OCI-LY1 (cell line): ENCODE measurements around the gene PDE11A.

Experiments
- H2AFZ ChIP-seq: fragments of 200-600 bp; sonication (generic), shearing (Covaris generic); 2 replicates; pipeline ENCODE4 v1.6.0; 2014; ENCODE audit warnings: antibody characterized with exemption, mild to moderate bottlenecking, low read length
- H3F3A ChIP-seq: fragments of 200-600 bp; sonication (generic), shearing (Covaris generic); 2 replicates; pipeline ENCODE4 v1.6.0; 2014; ENCODE audit warnings: mild to moderate bottlenecking, antibody characterized with exemption, low read length, moderate library complexity; ENCODE audit not compliant: insufficient read depth
- H3K27ac ChIP-seq: fragments of 200-600 bp; sonication (generic); 2 replicates; pipeline ENCODE4 v1.5.1; 2014; ENCODE audit warnings: low read length, mixed run types, mild to moderate bottlenecking, low read depth; ENCODE audit not compliant: poor library complexity, severe bottlenecking
- H3K27me3 ChIP-seq: fragments of 200-600 bp; sonication (generic); 2 replicates; pipeline ENCODE4 v1.6.0; 2014; ENCODE audit warnings: antibody characterized with exemption, mild to moderate bottlenecking, low read length, moderate library complexity; ENCODE audit not compliant: insufficient read depth
- H3K36me3 ChIP-seq: fragments of 200-600 bp; sonication (generic); 2 replicates; pipeline ENCODE4 v1.6.1; 2014; ENCODE audit warnings: mild to moderate bottlenecking, antibody characterized with exemption, low read length, moderate library complexity, mixed read lengths; ENCODE audit not compliant: insufficient read depth
- H3K4me1 ChIP-seq: fragments of 200-600 bp; sonication (generic); 2 replicates; pipeline ENCODE4 v1.5.1; 2014; ENCODE audit warnings: mild to moderate bottlenecking, low read length, moderate library complexity; ENCODE audit not compliant: insufficient read depth, severe bottlenecking
- H3K4me2 ChIP-seq: fragments of 200-600 bp; sonication (generic), shearing (Covaris generic); 2 replicates; pipeline ENCODE4 v1.6.1; 2014; ENCODE audit warnings: low read length
- H3K4me3 ChIP-seq: fragments of 200-600 bp; sonication (generic); 2 replicates; pipeline ENCODE4 v1.5.1; 2014; ENCODE audit warnings: low read length, low read depth, mild to moderate bottlenecking, mixed read lengths; ENCODE audit not compliant: poor library complexity, severe bottlenecking
- H3K79me2 ChIP-seq: fragments of 200-600 bp; shearing (Covaris generic); 2 replicates; pipeline ENCODE4 v1.6.1; 2016; ENCODE audit warnings: mixed run types, low read length, mixed read lengths; ENCODE audit not compliant: insufficient read depth
- H3K9ac ChIP-seq: fragments of 200-600 bp; sonication (generic), shearing (Covaris generic); 2 replicates; pipeline ENCODE4 v1.6.1; 2014; ENCODE audit warnings: mild to moderate bottlenecking, low read length, mixed read lengths
- H3K9me2 ChIP-seq: fragments of 200-600 bp; sonication (generic), shearing (Covaris generic); 2 replicates; pipeline ENCODE4 v1.6.1; 2014; ENCODE audit warnings: low read depth, mild to moderate bottlenecking, low read length, mixed read lengths
- H3K9me3 ChIP-seq: fragments of 200-600 bp; shearing (Covaris generic); 2 replicates; pipeline ENCODE4 v1.6.1; 2014; ENCODE audit warnings: low read length, mixed read lengths
- H4K20me1 ChIP-seq: fragments of 200-600 bp; sonication (generic), shearing (Covaris generic); 2 replicates; pipeline ENCODE4 v1.6.0; 2016; ENCODE audit warnings: mild to moderate bottlenecking, low read length; ENCODE audit not compliant: insufficient read depth
- EZH2 ChIP-seq: fragments of 200-600 bp; sonication (generic), shearing (Covaris generic); IDR thresholded peaks from 2 replicates; pipeline ENCODE4 v1.8.0; 2017; ENCODE audit warnings: borderline replicate concordance, mixed run types, mild to moderate bottlenecking, antibody characterized with exemption, low read length, moderate library complexity, mixed read lengths
- TF ChIP-seq, protein P1 (sequence below): fragments of 200-600 bp; sonication (generic), shearing (Covaris generic); IDR thresholded peaks from 2 replicates; pipeline ENCODE4 v1.5.1; 2017; ENCODE audit warnings: mild to moderate bottlenecking, antibody characterized with exemption, low read length, moderate library complexity, mixed read lengths

Gene PDE11A

DNA sequence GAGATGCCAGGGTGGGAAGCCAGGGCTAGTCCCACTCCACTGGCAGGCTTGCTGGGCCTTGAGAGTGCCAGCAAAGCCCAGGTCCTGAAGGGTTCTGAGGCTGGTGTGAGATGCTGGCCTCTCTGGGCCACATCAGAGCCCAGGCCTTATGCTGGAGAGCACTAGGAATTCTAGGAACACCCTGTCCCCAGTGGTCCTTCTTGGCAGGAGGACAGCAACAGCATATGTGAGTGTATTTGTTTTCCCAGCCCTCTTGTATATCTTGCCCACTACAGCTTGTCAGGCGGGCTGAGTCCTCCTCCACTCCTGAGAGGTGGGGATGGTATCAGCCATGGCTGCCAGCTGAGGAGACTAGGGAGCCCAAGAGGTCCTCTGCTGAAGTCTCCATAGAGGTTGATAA, 327.0 kb downstream of the PDE11A start:
- H4K20me1 ChIP-seq = no peaks in the 10 kb centered on the region
- H3K79me2 ChIP-seq = no peaks in the 10 kb centered on the region
- H3K9me2 ChIP-seq = no peaks in the 10 kb centered on the region
- H3F3A ChIP-seq = no peaks in the 10 kb centered on the region
- no peaks in the 10 kb centered on the region for H3K36me3 ChIP-seq
- H2AFZ ChIP-seq = no peak overlapping the region
- no peaks in the 10 kb centered on the region for H3K9me3 ChIP-seq
- H3K4me1 ChIP-seq = no peaks in the 10 kb centered on the region
- H3K27ac ChIP-seq = no peak overlapping the region
- H3K4me2 ChIP-seq = no peak overlapping the region
- no peak overlapping the region for H3K4me3 ChIP-seq
- H3K27me3 ChIP-seq = peaks cover 4% of the 10 kb centered on the region; the same call in 1 of the 2 replicates
- H3K9ac ChIP-seq = no peak overlapping the region
- TF ChIP-seq EZH2 = no peak
- TF ChIP-seq, protein P1, sequence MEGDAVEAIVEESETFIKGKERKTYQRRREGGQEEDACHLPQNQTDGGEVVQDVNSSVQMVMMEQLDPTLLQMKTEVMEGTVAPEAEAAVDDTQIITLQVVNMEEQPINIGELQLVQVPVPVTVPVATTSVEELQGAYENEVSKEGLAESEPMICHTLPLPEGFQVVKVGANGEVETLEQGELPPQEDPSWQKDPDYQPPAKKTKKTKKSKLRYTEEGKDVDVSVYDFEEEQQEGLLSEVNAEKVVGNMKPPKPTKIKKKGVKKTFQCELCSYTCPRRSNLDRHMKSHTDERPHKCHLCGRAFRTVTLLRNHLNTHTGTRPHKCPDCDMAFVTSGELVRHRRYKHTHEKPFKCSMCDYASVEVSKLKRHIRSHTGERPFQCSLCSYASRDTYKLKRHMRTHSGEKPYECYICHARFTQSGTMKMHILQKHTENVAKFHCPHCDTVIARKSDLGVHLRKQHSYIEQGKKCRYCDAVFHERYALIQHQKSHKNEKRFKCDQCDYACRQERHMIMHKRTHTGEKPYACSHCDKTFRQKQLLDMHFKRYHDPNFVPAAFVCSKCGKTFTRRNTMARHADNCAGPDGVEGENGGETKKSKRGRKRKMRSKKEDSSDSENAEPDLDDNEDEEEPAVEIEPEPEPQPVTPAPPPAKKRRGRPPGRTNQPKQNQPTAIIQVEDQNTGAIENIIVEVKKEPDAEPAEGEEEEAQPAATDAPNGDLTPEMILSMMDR = no peak

DNA sequence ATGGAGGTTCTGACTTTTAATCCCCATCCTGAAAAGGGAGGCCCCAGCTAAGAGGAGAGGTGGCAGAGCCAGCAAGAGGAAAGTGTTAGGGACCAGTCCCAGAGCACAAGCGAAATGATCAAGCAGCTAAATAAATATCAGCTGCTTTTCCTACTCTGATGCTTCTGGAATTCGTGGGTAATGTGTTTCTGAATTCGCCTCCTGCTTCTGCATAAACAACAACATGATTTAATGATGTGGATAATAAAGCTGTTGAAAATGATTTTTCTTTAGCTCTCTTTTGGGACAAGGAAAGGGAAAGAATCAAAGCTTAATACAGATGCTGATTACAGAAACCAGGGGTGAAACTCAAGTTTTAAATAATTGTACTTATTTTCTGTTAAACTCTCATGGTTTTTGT, 329.7 kb downstream of the PDE11A start:
- peaks cover 9% of the 10 kb centered on the region; the same call in 1 of the 2 replicates for H3K27me3 ChIP-seq
- H3K9me3 ChIP-seq = no peaks in the 10 kb centered on the region
- H3K4me1 ChIP-seq = no peaks in the 10 kb centered on the region
- no peak overlapping the region for H3K9ac ChIP-seq
- H3K9me2 ChIP-seq = no peaks in the 10 kb centered on the region
- H3K79me2 ChIP-seq = no peaks in the 10 kb centered on the region
- no peaks in the 10 kb centered on the region for H3F3A ChIP-seq
- H3K4me3 ChIP-seq = no peak overlapping the region
- no peaks in the 10 kb centered on the region for H3K36me3 ChIP-seq
- no peak overlapping the region for H2AFZ ChIP-seq
- TF ChIP-seq EZH2 = no peak
- H3K4me2 ChIP-seq = no peak overlapping the region
- H3K27ac ChIP-seq = no peak overlapping the region
- H4K20me1 ChIP-seq = no peaks in the 10 kb centered on the region

DNA sequence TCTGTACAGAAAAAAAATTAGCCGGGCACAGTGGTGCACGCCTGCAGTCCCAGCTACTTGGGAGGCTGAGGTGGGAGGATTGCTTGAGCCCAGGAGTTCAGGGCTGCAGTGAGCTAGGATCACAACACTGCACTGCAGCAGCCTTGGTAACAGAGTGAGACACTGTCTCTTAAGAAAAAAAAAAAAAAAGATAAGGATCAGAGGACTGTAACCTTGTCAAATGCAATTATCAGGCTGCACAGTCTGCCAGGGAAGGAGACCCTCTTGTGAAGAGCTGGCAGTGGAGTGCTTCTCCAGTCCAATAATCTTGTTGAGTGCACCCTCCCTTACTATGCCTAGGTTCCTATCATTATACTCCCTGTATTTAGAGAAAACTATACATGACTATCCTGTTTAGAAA, 330.7 kb downstream of the PDE11A start:
- H2AFZ ChIP-seq = no peak overlapping the region
- no peaks in the 10 kb centered on the region for H3K79me2 ChIP-seq
- no peak overlapping the region for H3K4me3 ChIP-seq
- no peaks in the 10 kb centered on the region for H3F3A ChIP-seq
- no peak overlapping the region for H3K27ac ChIP-seq
- H3K27me3 ChIP-seq = peaks cover 9% of the 10 kb centered on the region; the same call in 1 of the 2 replicates
- no peaks in the 10 kb centered on the region for H3K9me3 ChIP-seq
- no peak overlapping the region for H3K9ac ChIP-seq
- H3K9me2 ChIP-seq = no peaks in the 10 kb centered on the region
- no peak overlapping the region for H3K4me2 ChIP-seq
- TF ChIP-seq, protein P1 = no peak
- no peak for TF ChIP-seq EZH2
- no peaks in the 10 kb centered on the region for H4K20me1 ChIP-seq
- H3K4me1 ChIP-seq = no peaks in the 10 kb centered on the region
- H3K36me3 ChIP-seq = no peaks in the 10 kb centered on the region

DNA sequence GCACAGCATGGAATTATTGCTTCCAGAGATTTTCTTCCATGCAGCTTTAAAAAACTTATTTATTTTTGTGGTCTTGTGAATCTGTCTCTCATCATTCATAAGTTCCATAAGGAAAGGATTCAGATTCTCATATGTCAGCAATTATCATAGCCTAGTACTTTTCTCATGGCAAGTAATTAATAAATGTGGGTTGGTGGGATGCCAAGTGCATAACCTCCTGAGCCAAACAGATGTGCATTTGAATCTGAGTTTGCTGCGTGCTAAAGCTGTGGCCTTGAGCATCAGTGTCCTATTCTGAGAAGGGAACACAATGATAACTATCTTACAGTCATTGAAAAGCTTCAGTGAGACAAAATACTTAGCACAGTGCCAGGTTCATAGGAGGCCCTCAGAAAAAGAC, 331.9 kb downstream of the PDE11A start:
- Histone ChIP-seq H3K79me2 (no peaks in the 10 kb centered on the region), H3K4me2 (no peak overlapping the region), H3K4me1 (no peaks in the 10 kb centered on the region), H2AFZ (no peak overlapping the region), H3K9me2 (no peaks in the 10 kb centered on the region), H3K36me3 (no peaks in the 10 kb centered on the region), H3F3A (no peaks in the 10 kb centered on the region), H3K27me3 (peaks cover 6% of the 10 kb centered on the region; the same call in 1 of the 2 replicates), H3K4me3 (no peak overlapping the region), H3K9me3 (no peaks in the 10 kb centered on the region), H3K27ac (no peak overlapping the region), H3K9ac (no peak overlapping the region), H4K20me1 (no peaks in the 10 kb centered on the region)
- TF ChIP-seq EZH2 = no peak
- TF ChIP-seq, protein P1 = no peak
